DLD1 (cell line): Measurements from ENCODE around the gene BICC1.

Experiments used
- in situ Hi-C: cut with HindIII; loops from 2 replicates; pipeline ENCODE4 v1.10.0; 2017; ENCODE audit warnings: low sequenced_read_pairs

The BICC1 gene

DNA sequence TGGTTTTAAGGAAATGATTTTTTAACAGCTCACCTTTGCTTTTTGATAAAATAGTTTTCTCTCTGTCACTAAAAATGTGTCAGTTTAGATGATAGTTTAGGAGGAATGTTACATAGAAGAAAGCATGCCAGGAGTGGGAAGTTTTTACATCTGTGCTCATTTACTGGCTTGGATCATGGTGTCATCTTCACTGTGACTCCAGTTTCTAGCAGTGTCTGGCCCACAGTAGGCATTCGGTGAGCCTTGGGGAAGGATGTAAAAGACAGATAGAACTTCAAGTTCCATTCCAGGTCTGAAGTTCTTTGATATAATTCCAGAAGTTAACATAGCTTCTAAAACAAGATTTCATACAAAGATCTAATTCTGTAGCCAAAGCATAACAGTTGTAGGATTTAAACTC, 259.2 kb downstream of the BICC1 start:
- in situ Hi-C loops: no loop called here

GRCh38 chr10:58772758-58773157, 260.1 kb downstream of the BICC1 start:
- in situ Hi-C loops: no loop called here

- in situ Hi-C loops: no loop called here
Observed at GRCh38 chr10:58773341-58773740, 260.7 kb downstream of the BICC1 start.

- in situ Hi-C loops: no loop called here
Observed at GRCh38 chr10:58773944-58774343, 261.3 kb downstream of the BICC1 start.

GRCh38 chr10:58775960-58776567, 263.4 kb downstream of the BICC1 start:
- in situ Hi-C loops: loop anchor here (25.0 kb wide), 3 partner anchors 364 to 836 kb away; partner anchors contain the start of gene PHYHIPL

DNA sequence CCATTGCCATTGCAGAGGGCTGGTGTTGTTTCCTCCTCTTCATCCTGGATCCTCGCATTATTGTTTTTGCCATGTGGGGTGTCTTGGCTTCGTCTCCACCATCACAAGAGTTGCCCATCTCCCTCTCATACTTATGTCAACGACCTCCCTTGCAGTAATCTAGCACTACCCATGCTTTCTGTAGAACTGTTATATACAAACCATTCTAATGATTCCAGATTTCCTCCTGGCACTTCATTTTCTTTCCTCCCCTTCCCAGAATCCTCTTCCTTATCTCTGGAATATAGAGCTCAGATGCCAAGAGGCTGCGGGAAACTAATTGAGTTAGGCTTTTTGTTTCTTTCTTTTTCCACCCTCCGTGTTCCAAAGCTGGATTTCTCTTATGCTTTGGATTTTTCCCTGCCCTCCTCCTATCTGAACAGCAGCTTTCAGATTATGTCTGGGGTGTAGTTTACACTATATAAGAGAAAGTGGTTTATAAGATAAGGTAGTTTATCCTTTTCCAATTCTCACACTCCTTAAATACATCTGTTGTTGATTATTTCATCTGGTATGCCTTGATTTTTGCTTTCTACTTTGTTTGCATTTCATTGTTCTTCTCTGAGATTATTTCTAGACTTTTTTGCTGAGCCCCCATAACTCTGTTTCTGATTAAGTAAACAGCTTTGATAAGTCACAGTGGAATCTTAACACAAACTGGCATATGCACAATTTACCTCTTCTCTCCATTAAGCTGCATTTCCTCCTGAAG, 264.1 kb downstream of the BICC1 start:
- in situ Hi-C loops: loop anchor here (25.0 kb wide), 3 partner anchors 364 to 836 kb away; partner anchors contain the start of gene PHYHIPL

GRCh38 chr10:58778966-58779365, 266.3 kb downstream of the BICC1 start:
- in situ Hi-C loops: loop anchor here (25.0 kb wide), 3 partner anchors 367 to 833 kb away; partner anchors contain the start of gene PHYHIPL

DNA sequence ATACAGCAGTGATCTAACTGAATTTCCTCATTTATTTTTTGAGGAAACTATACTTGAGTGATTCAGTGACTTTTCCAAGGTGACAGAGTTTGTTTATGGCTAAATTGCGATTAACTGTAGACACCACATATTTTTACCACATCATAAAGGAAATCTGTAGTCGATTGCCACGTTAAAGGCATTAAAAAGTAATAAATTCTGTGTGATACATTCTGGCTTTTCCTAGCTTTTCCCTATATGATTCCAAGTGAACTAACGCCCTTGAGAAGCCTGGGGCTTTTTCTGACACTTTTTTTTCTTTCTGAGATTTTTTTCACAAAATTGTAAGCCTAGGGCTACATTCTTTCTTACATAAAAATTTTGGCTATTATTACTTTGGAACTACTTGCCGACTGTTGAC, 266.9 kb downstream of the BICC1 start:
- in situ Hi-C loops: loop anchor here (25.0 kb wide), 3 partner anchors 367 to 833 kb away; partner anchors contain the start of gene PHYHIPL

- in situ Hi-C loops: loop anchor here (25.0 kb wide), 3 partner anchors 368 to 832 kb away; partner anchors contain the start of gene PHYHIPL
Observed at GRCh38 chr10:58780476-58780875, 267.8 kb downstream of the BICC1 start.

DNA sequence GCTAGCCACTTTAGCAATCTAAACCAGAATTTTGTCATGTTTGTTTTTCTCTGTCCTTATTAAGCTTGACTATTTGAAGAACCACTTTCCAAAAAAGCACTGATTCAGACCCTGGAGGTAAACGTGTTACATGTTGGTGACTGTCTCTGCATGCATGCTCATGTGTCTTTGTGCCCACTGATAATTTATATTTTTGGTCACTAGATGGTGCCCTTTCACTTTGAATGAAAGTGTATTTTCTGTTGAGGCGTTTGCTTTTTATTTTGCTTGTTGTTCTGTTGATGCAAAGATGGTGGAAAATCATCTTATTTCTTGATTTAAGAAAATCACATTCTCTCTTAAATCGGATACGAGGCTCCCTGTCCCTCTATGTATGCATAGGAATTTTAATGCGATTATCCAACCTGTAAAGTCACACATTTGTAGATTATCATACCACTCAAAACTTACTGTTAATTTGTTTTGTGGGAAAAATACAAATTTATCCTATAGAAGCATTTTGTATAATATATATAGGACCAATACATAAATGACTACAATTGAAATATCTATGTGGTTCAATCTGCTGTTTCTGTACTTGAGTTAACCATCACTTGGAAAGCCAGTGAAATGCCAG, 269.3 kb downstream of the BICC1 start:
- in situ Hi-C loops: loop anchor here (25.0 kb wide), 3 partner anchors 370 to 830 kb away; partner anchors contain the start of gene PHYHIPL

DNA sequence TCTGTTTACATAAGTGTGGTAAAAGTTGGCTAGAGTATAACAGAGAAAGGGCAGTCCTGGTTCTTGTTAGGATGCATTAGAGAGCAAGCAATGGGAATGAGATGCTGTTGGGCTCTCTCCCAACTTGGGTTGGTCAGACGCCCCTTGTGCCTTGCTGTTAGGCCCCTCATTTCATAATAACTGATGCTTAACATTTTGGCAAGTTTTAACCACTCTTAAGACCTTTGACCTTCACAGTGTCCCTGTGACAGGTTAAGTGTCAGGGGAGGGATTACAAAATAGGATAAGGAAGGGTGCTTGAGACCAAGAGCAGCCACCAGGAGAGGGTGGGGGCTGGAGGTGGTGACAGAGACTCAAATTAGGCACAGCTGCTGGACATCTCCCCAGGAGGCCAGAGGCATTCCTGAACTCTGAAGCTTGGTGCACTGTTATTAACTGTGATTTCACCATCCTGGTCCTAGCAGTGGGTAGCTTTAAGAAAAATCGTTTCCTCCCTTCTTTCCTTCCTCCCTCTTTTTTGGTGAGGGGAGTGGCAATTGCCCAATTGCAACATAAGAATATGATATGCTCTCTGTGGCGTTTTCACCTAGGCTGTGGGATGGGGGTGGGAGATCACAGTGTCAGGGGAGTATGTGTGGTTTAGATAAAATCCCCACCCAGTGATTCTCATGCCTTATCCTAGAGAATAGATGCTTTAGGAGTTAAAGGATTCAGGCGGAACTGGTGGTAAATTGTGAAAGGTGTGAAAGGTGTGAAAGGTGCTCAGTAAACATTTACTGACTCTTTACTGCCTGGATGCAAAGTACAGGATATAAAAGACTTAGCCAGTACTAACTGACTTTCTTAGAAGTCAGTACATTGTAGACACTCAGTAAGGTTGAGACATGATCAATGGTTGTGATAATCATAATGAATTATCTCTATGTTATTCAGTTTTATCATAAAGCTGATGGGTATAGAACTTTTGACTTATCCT, 270.5 kb downstream of the BICC1 start:
- in situ Hi-C loops: loop anchor here (25.0 kb wide), 3 partner anchors 371 to 829 kb away; partner anchors contain the start of gene PHYHIPL

- in situ Hi-C loops: loop anchor here (25.0 kb wide), 3 partner anchors 372 to 828 kb away; partner anchors contain the start of gene PHYHIPL
Observed at GRCh38 chr10:58784361-58784760, 271.7 kb downstream of the BICC1 start.

DNA sequence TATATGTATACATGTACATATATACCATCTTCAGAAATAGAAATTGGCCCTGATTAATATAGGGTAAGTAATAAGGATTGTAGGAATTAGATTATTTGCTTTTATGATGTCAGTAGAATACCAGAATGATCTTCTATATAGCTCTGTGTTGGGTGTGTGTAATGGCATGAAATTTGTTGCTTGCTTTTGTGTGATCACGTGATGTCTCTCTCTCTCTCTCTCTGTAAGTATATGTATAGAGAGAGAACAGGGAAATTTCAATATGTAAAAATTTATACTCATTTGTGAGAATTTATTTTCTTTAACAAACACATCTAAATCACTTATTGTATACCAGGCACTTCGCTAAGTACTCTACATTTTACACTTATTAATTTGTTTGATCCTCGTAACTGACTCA, 272.7 kb downstream of the BICC1 start:
- in situ Hi-C loops: loop anchor here (25.0 kb wide), 3 partner anchors 373 to 827 kb away; partner anchors contain the start of gene PHYHIPL

DNA sequence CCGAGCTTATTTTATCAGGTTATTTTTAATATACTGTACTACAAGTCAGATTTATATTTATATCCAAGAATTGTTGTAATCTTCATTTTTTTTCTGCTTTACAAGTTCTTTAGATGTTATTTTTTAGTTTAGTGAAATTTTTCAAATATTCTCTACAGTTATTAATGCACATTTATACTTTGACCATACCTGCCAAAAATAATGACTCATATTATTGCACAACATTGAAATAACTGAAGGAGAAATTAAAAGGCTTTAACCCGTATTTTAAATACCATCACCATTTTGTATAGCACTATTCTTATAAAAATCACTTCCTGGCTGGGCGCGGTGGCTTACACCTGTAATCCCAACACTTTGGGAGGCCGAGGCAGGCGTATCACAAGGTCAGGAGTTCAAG, 278.5 kb downstream of the BICC1 start:
- in situ Hi-C loops: loop anchor here (25.0 kb wide), 3 partner anchors 379 to 821 kb away; partner anchors contain the start of gene PHYHIPL

- in situ Hi-C loops: loop anchor here (25.0 kb wide), 3 partner anchors 383 to 817 kb away; partner anchors contain the start of gene PHYHIPL
Observed at GRCh38 chr10:58795560-58795959, 282.9 kb downstream of the BICC1 start.

GRCh38 chr10:58796242-58796641, 283.6 kb downstream of the BICC1 start:
- in situ Hi-C loops: loop anchor here (25.0 kb wide), 3 partner anchors 384 to 816 kb away; partner anchors contain the start of gene PHYHIPL

DNA sequence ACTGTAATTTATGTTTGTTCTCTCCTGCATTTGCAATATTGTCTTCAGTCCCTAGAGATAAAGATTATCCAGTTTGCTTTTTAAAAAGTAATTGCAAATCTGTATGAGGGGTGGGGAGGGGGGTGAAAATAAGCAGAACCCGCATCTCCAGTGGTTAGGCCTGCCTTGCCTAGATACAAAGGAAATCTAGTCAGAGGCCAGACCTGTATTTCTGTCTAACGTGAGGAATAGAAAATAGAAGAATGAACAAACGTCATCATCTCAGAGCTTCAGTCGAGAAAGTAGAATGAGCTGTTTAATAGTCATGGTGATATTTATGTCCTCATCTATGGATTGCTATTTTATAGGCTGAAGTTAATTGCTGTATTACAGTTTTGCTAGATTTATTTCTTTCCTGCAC, 284.2 kb downstream of the BICC1 start:
- in situ Hi-C loops: loop anchor here (25.0 kb wide), 3 partner anchors 385 to 815 kb away; partner anchors contain the start of gene PHYHIPL

GRCh38 chr10:58797356-58797755, 284.7 kb downstream of the BICC1 start:
- in situ Hi-C loops: loop anchor here (25.0 kb wide), 3 partner anchors 385 to 815 kb away; partner anchors contain the start of gene PHYHIPL

DNA sequence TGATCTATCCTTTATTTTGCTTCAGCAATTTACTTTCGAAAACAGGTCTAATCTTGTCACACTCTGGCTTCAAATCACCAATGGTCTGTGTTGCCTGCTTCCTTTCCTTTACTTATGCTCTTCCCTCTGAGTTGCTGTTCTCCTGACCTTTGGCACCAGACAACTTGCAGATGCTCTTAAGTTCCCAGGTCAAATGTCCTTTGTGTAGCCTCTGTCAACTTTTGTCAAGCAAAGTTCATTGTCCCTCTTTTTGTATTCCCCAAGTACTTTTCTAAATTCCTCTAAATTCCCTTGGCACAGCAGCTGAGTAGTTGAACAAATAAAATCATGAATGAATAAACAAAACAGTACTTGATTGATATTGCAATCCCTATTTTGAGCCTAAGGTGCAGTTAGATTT, 289.4 kb downstream of the BICC1 start:
- in situ Hi-C loops: no loop called here

DNA sequence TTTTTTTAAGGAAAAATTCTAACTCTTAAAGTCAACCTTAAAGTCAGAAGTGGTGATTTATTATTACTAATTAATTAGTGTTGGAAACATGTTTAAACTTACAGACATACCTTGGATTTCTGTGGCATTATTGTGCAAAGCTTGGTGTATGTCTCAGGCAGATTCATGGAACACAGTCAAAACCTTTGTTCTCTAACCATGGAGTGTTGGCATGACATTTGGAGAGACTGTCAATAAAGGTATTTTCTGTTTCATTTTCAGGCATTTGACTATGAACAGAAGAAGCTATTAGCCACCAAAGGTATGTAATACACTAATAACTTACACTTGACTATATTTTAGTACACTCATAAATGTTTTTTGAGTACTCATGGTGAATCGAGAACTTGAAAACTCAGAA, 293.7 kb downstream of the BICC1 start:
- in situ Hi-C loops: no loop called here
